ENCODE data around the gene CALM3. TPM values are rescaled to one million over a fixed set of nuclear protein-coding genes. Genes with fewer than 3 reads are reported as not detected.
"Not testable (repeated sequence)": the region's sequence is repeated elsewhere in the genome, so short reads cannot be mapped to it uniquely, and the experiment has no call there.

CALM3 gene
- total RNA-seq (100 to 1,000 TPM; 160 to 236 TPM), total RNA-seq (101 to 122 reads per million in 2 donors)

DNA sequence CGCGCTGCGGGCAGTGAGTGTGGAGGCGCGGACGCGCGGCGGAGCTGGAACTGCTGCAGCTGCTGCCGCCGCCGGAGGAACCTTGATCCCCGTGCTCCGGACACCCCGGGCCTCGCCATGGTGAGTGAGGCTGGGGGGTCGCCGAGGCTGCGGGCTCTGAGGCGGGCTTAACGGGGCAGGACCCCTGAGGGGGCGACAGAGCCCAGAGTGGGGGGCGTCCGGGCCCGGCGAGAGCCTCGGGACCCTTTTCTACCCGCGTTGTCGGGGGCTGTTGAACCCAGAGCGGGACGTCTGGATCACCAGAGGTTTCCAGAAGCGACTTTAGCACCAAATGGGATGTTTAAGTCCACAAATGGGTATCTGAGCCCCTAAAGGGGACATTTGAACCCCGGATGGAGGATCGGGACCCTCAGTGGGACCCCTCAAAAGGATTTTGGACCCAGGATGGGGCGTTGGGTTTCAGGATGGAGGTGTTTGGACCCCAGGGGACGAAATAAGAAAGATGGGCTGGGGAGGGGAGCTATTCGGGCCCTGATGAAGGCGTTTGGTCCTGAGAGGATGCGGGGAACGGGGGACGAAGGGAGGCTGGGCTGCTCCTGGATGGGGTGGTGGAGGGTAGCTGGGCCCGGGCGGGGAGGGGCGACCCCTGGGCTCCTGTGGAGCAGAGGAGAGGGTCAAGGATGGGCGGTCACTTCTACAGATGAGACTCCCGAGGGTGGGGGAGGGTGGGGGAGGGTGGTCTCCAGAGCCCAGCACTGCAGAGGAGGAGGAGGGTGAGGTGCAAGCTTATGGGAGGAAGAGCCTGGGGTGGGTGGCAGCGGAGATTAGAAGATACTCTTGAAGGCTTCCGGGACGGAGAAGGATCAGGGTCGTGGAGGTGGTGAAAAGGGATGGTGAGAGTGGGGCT lies at the start of gene CALM3:
CALM3 (plus strand) TSS at position 13 of the 907 bp plus-strand sequence; CDS start at position 118, 105 bp downstream.
- ATAC-seq (no peak), DNase-seq (no peak)
- Mint-ChIP-seq H3K36me3 (ENCODE audit: low read depth) (peaks cover 7% of the 10 kb centered on the region), H3K27me3 (no peaks in the 10 kb centered on the region), H3K27ac (peak within 1 kb of the TSS; percentile 99), H3K4me3 (peak within 1 kb of the TSS; percentile 96), H3K4me1 (peaks cover 29% of the 10 kb centered on the region)
- no peaks in the 10 kb centered on the region for H3K9me3 ChIP-seq (ENCODE audit: control insufficient read depth, low read length, poor library complexity, severe bottlenecking)

DNA sequence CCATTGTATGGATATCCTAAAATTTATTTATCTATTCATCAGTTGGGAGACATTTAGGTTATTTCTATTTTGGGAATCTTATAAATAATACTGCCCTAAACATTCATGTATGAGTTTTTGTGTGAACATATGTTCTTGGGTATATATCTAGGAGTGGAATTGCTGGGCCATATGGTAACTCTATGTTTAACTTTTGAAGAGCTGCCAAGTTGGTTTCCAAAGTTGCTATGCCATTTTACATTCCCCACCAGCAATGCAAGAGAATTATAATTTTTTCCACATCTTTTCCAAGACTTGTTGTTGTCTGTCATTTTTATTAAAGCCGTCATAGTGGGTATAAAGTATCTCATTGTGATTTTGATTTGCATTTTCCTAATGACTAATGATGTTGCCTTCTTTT lies 48.2 kb upstream of the CALM3 start:
- H3K9me3 ChIP-seq (ENCODE audit: control insufficient read depth, low read length, poor library complexity, severe bottlenecking) = no peaks in the 10 kb centered on the region
- ATAC-seq = no peak
- no peak overlapping the region for H3K4me3 Mint-ChIP-seq
- DNase-seq = no peak
- peaks cover 12% of the 10 kb centered on the region for H3K27me3 Mint-ChIP-seq
- H3K4me1 Mint-ChIP-seq = no peaks in the 10 kb centered on the region
- H3K27ac Mint-ChIP-seq = no peak overlapping the region
- H3K36me3 Mint-ChIP-seq (ENCODE audit: low read depth) = no peaks in the 10 kb centered on the region

DNA sequence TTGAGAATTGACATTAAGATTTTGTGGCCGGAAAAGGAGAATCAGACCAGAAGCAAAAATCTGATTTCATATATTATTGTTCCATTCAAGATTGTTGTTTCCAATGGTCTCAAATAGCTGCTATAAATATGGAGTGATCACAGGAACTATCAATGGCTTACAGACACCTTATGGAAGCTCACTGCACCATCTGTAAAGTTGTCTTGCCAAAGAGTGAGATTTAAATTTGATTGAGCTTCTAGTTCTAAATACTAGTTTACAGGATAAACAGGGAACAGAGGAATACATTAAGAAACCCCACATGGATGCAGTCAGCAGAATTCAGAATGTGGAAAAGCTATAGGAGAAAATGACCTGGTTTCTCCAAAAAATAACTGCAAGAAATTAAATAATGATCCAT lies 47.0 kb upstream of the CALM3 start:
- no peaks in the 10 kb centered on the region for H3K9me3 ChIP-seq (ENCODE audit: control insufficient read depth, low read length, poor library complexity, severe bottlenecking)
- H3K4me1 Mint-ChIP-seq = no peaks in the 10 kb centered on the region
- no peak for ATAC-seq
- no peaks in the 10 kb centered on the region for H3K36me3 Mint-ChIP-seq (ENCODE audit: low read depth)
- H3K27ac Mint-ChIP-seq = no peak overlapping the region
- H3K4me3 Mint-ChIP-seq = no peak overlapping the region
- H3K27me3 Mint-ChIP-seq = peaks cover 17% of the 10 kb centered on the region
- no peak for DNase-seq

DNA sequence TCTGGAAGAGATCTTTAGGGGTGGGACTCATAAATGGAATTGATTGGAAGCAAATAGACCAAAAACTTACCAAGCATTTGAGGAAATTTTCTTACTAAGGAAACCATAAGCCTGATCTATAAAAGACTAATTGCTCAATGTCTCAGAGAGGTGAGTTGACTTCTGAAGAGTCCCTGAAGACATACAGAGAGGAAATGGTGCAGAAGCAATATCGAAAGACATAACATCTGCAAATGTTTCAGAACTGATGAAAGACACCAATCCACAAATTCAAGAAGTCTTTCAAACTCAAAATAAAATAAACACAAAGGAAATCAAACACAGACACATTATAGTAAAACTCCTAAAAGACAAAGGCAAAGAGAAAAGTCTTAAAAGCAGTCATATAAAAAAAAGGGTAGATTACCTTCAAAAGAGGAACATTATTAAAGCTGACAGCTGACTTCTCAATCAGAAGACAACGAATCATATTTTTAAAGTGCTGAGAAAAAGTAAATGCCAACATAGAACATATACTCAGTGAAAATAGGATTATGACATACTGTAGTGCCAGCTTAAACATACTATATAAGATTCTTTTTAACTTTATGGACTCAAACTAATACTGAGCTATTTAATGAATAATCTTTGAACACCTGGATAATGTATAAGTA lies 45.4 kb upstream of the CALM3 start:
- no peak for DNase-seq
- Mint-ChIP-seq H3K27me3 (peaks cover 17% of the 10 kb centered on the region), H3K4me1 (no peaks in the 10 kb centered on the region), H3K36me3 (ENCODE audit: low read depth) (peaks cover 2% of the 10 kb centered on the region), H3K4me3 (no peak overlapping the region), H3K27ac (no peak overlapping the region)
- ATAC-seq = no peak
- no peaks in the 10 kb centered on the region for H3K9me3 ChIP-seq (ENCODE audit: control insufficient read depth, low read length, poor library complexity, severe bottlenecking)

DNA sequence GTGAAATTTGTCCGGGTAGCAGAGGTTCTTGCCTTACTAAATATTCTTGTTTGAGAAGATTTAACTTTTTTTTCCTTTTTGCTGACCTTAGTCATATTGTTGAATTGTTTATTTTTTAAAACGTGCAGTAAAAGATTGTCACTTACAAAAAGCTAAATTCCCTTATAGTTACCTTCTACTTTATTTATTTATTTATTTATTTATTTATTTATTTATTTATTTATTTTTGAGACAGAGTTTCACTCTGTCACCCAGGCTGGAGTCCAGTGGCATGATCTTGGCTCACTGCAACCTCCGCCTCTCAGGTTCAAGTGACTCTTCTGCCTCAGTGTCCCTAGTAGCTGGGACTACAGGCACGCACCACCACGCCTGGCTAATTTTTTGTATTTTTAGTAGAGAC lies 44.7 kb upstream of the CALM3 start:
- not testable (repeated sequence) for DNase-seq; ATAC-seq; H3K27ac Mint-ChIP-seq; H3K4me3 Mint-ChIP-seq; H3K4me1 Mint-ChIP-seq; H3K9me3 ChIP-seq (ENCODE audit: control insufficient read depth, low read length, poor library complexity, severe bottlenecking); H3K36me3 Mint-ChIP-seq (ENCODE audit: low read depth)
- peaks cover 17% of the 10 kb centered on the region for H3K27me3 Mint-ChIP-seq

DNA sequence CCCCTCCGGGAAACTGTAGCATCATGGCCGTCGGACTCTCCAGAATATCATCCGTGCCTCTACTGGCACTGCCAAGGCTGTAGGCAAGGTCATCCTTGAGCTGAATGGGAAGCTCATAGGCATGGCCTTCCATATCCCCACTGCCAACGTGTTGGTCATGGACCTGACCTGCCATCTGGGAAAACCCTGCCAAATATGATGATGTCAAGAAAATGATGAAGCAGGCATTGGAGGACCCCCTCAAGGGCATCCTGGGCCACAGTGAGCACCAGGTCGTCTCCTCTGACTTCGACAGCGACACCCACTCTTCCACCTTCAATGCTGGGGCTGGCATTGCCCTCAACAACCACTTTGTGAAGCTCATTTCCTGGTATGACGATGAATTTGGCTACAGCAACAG lies 41.9 kb upstream of the CALM3 start:
- Mint-ChIP-seq H3K27ac (no peak overlapping the region), H3K36me3 (ENCODE audit: low read depth) (peaks cover 5% of the 10 kb centered on the region), H3K4me1 (peaks cover 3% of the 10 kb centered on the region), H3K27me3 (peaks cover 13% of the 10 kb centered on the region), H3K4me3 (no peak overlapping the region)
- DNase-seq (no peak), ATAC-seq (no peak)
- no peaks in the 10 kb centered on the region for H3K9me3 ChIP-seq (ENCODE audit: control insufficient read depth, low read length, poor library complexity, severe bottlenecking)

DNA sequence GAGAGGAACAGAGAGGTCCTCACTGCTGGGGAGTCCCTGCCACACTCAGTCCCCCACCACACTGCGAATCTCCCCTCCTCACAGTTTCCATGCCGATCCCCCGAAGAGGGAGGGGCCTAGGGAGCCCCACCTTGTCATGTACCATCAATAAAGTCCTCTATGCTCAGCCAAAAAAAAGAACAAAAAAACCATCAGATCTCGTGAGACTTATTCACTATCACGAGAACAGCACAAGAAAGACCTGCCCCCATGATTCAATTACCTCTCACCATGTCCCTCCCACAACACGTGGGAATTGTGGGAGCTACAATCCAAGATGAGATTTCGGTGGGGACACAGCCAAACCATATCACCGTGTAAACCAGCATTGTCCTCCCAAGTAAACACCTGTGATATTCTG lies 41.5 kb upstream of the CALM3 start:
- not testable (repeated sequence) for H3K27ac Mint-ChIP-seq; H3K36me3 Mint-ChIP-seq (ENCODE audit: low read depth); DNase-seq; H3K4me1 Mint-ChIP-seq; ATAC-seq; H3K9me3 ChIP-seq (ENCODE audit: control insufficient read depth, low read length, poor library complexity, severe bottlenecking); H3K4me3 Mint-ChIP-seq
- peaks cover 12% of the 10 kb centered on the region for H3K27me3 Mint-ChIP-seq

DNA sequence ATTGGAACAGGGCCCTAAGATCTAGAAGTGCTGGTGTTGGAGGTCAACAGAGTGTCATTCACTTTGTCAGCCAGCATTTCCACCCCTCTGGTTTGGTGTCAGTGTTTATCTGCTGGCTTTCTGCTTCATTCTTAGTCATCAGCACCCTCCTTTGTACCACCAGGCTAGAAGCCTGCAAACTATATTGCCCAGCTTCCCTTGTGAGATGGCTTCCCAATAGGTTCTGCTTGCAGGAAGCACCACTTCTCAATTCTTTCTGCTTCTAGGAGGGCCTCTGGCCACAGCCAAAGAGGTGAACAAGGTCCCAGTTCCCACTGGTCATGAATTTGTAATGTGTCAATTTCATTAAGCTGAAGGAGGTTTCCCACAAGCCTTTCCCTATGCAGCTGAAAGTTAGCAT lies 36.4 kb upstream of the CALM3 start:
- Mint-ChIP-seq H3K36me3 (ENCODE audit: low read depth) (peaks cover 5% of the 10 kb centered on the region), H3K27me3 (peaks cover 6% of the 10 kb centered on the region), H3K4me1 (peaks cover 3% of the 10 kb centered on the region), H3K27ac (no peak overlapping the region), H3K4me3 (no peak overlapping the region)
- H3K9me3 ChIP-seq (ENCODE audit: control insufficient read depth, low read length, poor library complexity, severe bottlenecking) = no peaks in the 10 kb centered on the region
- no peak for DNase-seq
- ATAC-seq = no peak

DNA sequence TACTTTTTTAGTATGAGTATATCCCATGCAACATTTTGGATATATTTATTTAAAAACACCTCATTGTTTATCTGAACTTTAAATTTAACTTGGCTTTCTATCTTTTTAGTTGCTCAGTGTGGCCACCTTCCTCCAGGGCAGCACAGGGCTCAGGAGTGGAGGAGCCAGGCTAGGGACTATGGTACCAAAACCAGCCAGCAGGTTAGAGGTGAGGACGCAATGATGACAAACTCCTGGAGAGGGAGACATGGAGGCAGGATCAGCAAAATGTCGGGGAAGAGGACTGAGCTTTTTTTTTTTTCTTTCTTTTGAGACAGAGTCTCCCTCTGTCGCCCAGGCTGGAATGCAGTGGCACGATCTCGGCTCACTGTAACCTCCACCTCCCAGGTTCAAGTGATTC lies 29.6 kb upstream of the CALM3 start:
- Mint-ChIP-seq H3K27ac (no peak overlapping the region), H3K4me3 (no peak overlapping the region), H3K27me3 (no peaks in the 10 kb centered on the region), H3K36me3 (ENCODE audit: low read depth) (peaks cover 5% of the 10 kb centered on the region), H3K4me1 (peaks cover 17% of the 10 kb centered on the region)
- H3K9me3 ChIP-seq (ENCODE audit: control insufficient read depth, low read length, poor library complexity, severe bottlenecking) = no peaks in the 10 kb centered on the region
- ATAC-seq = no peak
- no peak for DNase-seq

DNA sequence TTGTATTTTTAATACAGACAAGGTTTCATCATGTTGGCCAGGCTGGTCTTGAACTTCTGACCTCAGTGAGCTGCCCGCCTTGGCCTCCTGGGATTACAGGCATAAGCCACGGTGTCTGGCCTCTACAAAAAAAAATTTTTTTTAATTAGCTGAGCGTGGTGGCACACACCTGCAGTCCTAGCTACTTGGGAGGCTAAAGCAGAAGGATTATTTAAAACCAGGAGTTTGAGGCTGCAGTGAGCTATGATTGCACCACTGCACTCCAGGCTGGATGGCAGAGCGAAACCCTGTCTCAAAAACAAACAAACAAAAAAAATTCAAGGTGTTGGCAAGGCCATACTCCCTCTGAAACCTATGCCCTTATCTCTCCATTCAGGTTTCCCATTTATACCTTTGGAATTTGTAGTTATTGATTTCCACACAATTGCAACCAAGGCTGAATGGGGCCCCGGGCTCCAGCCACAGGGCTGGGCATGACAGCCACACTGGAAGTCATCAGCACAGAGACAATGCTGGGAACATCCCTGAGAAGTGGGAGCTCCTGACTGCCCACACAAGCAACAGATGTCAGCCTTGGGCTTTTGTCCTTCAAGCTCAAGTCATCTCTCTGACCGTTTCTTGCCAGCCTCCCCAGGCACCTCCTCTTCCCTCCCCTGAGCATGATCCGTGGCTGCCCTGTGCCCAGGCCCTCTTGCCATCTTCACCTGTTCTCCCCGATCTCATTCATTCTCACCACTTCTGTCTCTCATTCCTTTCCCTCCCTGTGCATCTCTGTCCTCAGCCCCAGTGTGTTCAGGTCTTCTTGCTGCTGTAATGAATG lies 27.2 kb upstream of the CALM3 start:
- Mint-ChIP-seq H3K27ac (peak overlapping the region; percentile 72), H3K4me3 (peak overlapping the region; percentile 44), H3K27me3 (no peaks in the 10 kb centered on the region), H3K4me1 (peaks cover 19% of the 10 kb centered on the region), H3K36me3 (ENCODE audit: low read depth) (peaks cover 3% of the 10 kb centered on the region)
- H3K9me3 ChIP-seq (ENCODE audit: control insufficient read depth, low read length, poor library complexity, severe bottlenecking) = no peaks in the 10 kb centered on the region
- DNase-seq (no peak), ATAC-seq (peak; percentile 16)

DNA sequence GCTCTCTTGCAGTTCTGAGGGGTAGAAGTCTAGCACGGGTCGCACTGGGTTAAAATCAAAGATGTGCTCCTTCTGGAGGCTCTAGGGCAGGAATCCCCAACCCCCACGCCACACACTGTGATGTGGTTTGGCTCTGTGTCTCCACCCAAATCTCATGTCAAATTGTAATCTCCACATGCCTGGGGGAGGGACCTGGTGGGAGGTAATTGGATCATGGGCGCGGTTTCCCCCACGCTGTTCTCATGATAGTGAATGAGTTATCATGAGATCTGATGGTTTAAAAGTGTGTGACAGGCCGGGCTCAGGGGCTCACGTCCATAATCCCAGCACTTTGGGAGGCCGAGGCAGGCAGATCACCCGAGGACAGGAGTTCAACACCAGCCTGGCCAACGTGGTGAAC lies 26.6 kb upstream of the CALM3 start:
- ATAC-seq = peak; percentile 92

DNA sequence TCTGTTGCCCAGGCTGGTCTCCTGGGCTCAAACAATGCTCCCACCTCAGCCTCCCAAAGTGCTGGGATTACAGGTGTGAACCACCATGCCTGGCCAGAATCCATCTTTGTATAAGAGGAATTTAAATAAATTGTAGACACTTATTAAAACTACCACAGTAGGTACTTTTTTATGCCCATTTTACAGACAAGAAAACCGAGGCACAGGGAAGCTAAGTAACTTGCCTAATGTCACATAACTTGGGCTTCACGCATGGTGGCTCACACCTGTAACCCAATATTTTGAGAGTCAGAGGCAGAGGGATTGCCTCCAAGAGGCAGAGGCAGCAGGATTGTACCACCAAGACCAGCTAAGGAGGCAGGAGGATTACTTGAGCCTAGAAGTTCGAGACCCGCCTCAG lies 22.7 kb upstream of the CALM3 start:
- H3K4me1 Mint-ChIP-seq = peaks cover 14% of the 10 kb centered on the region
- no peak for ATAC-seq
- DNase-seq = no peak
- H3K9me3 ChIP-seq (ENCODE audit: control insufficient read depth, low read length, poor library complexity, severe bottlenecking) = no peaks in the 10 kb centered on the region
- no peaks in the 10 kb centered on the region for H3K27me3 Mint-ChIP-seq
- H3K4me3 Mint-ChIP-seq = no peak overlapping the region
- H3K36me3 Mint-ChIP-seq (ENCODE audit: low read depth) = no peaks in the 10 kb centered on the region
- no peak overlapping the region for H3K27ac Mint-ChIP-seq

More for the DNA sequence above, 26.6 kb upstream of the CALM3 start:
- H3K4me1 Mint-ChIP-seq = peaks cover 19% of the 10 kb centered on the region
- peaks cover 3% of the 10 kb centered on the region for H3K36me3 Mint-ChIP-seq (ENCODE audit: low read depth)
- H3K9me3 ChIP-seq (ENCODE audit: control insufficient read depth, low read length, poor library complexity, severe bottlenecking) = no peaks in the 10 kb centered on the region
- H3K27me3 Mint-ChIP-seq = no peaks in the 10 kb centered on the region
- H3K27ac Mint-ChIP-seq = peak overlapping the region; percentile 72
- peak overlapping the region; percentile 44 for H3K4me3 Mint-ChIP-seq
- DNase-seq = no peak

DNA sequence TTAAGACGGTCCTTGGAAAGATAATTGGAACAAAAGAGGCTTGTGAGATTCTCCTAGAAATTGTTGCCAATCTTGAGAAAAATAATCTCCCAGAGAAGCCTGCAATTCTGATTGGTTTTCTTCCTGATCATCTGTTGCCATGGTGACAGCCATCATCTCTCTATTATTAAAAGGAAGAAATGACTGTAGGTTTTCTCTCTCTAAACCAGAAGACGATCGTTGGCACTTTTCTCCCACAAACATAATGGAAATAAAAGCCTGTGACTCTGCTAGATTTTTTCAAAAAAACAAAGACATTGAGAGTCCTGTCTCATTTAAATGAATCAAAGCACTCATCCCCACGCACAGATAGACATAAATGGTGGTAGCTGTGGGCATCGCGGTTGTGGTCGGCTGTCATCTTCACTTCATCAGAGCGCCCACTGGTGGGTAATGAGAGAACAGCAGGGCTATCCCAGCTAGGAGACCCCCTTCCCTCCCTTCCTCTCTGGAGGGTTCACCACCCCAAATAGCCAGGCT lies 21.7 kb upstream of the CALM3 start:
- Mint-ChIP-seq H3K4me3 (no peak overlapping the region), H3K27ac (no peak overlapping the region), H3K27me3 (no peaks in the 10 kb centered on the region), H3K4me1 (peaks cover 11% of the 10 kb centered on the region), H3K36me3 (ENCODE audit: low read depth) (no peaks in the 10 kb centered on the region)
- H3K9me3 ChIP-seq (ENCODE audit: control insufficient read depth, low read length, poor library complexity, severe bottlenecking) = no peaks in the 10 kb centered on the region
- no peak for ATAC-seq
- DNase-seq = no peak
